Measurements from ENCODE around the gene CEP20.

GRCh38 chr16:15830832-15831451, 57.5 kb downstream of the CEP20 start:
- TF ChIP-seq POLR2A (IDR thresholded peaks at IDR 0.05; ENCODE audit: low read depth, low read length) = no peak
- no peak for TF ChIP-seq SPI1 (IDR thresholded peaks at IDR 0.05; ENCODE audit: low read depth, low read length)

Measured in GM12891 (cell line).